IMR-90 (cell line): ENCODE measurements around the gene NCAPG2. TPM values are rescaled to one million over a fixed set of nuclear protein-coding genes. Genes with fewer than 3 reads are reported as not detected.

Experiments
- ATAC-seq: fragments of 200-7000 bp; cut with Tn5 transposase; 2 replicates; pipeline ENCODE4 v1.9.1; 2020; ENCODE audit warnings: low read depth, mild to moderate bottlenecking, moderate library complexity
- BruUV-seq: library from RNA; stranded (reverse); fragments of 400-500 nt; replicated peaks from 2 replicates; lab custom pipeline; 2021; lab: Mats Ljungman, UMichigan
- CTCF ChIA-PET: fragments of 300-600 bp; formaldehyde crosslinking; extraction: SDS; loops from one replicate; lab custom pipeline; 2021; ENCODE audit warnings: antibody characterized with exemption; lab: Yijun Ruan, JAX
- POLR2A ChIA-PET: fragments of 300-600 bp; sonication (Branson Sonifier 250); formaldehyde crosslinking; loops from one replicate; lab custom pipeline; 2022; ENCODE audit warnings: antibody characterized with exemption; ENCODE audit not compliant: unreplicated experiment; lab: Charles Lee
- DNase-seq: peaks from one replicate; pipeline ENCODE4 v3.0.0; 2013
- H2AFZ ChIP-seq: replicated peaks from 2 replicates; pipeline ENCODE3; 2013; ENCODE audit warnings: low read length, mild to moderate bottlenecking; ENCODE audit not compliant: poor library complexity
- H2AK5ac ChIP-seq: 2 replicates; pipeline ENCODE4 v1.6.1; 2013; ENCODE audit warnings: low read depth, low read length, inconsistent platforms
- H2AK9ac ChIP-seq: replicated peaks from 2 replicates; pipeline ENCODE3; 2013; ENCODE audit warnings: mild to moderate bottlenecking, low read depth, low read length, moderate library complexity; ENCODE audit not compliant: poor library complexity
- H2BK120ac ChIP-seq: 2 replicates; pipeline ENCODE4 v1.6.1; 2013; ENCODE audit warnings: low read depth, low read length, inconsistent platforms
- H2BK15ac ChIP-seq: 3 replicates; pipeline ENCODE4 v1.6.1; 2013; ENCODE audit warnings: low read depth, low read length, inconsistent platforms
- H2BK20ac ChIP-seq: 2 replicates; pipeline ENCODE4 v1.6.1; 2013; ENCODE audit warnings: low read depth, mild to moderate bottlenecking, inconsistent platforms, low read length, moderate library complexity
- H2BK5ac ChIP-seq: 2 replicates; pipeline ENCODE4 v1.6.1; 2013; ENCODE audit warnings: mild to moderate bottlenecking, low read depth, low read length, inconsistent platforms; ENCODE audit not compliant: poor library complexity, severe bottlenecking
- H3K14ac ChIP-seq: replicated peaks from 2 replicates; pipeline ENCODE4 v1.6.1; 2013; ENCODE audit warnings: low read depth, low read length, inconsistent platforms
- H3K18ac ChIP-seq: 2 replicates; pipeline ENCODE4 v1.6.1; 2013; ENCODE audit warnings: low read depth, low read length, control low read depth
- H3K23ac ChIP-seq: 2 replicates; pipeline ENCODE4 v1.6.1; 2013; ENCODE audit warnings: low read depth, low read length, inconsistent platforms
- H3K27ac ChIP-seq: 2 replicates; pipeline ENCODE4 v1.5.1; 2013; ENCODE audit warnings: mild to moderate bottlenecking, control low read depth, low read length; ENCODE audit not compliant: insufficient read depth
- H3K27me3 ChIP-seq: 2 replicates; pipeline ENCODE4 v1.6.1; 2013; ENCODE audit warnings: low read length; ENCODE audit not compliant: control insufficient read depth, insufficient read depth
- H3K36me3 ChIP-seq: 2 replicates; pipeline ENCODE4 v1.6.1; 2013; ENCODE audit warnings: low read length, mixed read lengths; ENCODE audit not compliant: control insufficient read depth, insufficient read depth
- H3K4ac ChIP-seq: 2 replicates; pipeline ENCODE4 v1.6.1; 2013; ENCODE audit warnings: low read depth, low read length, inconsistent platforms
- H3K4me1 ChIP-seq: 2 replicates; pipeline ENCODE4 v1.6.1; 2013; ENCODE audit warnings: low read length, mixed read lengths; ENCODE audit not compliant: control insufficient read depth, insufficient read depth
- H3K4me2 ChIP-seq: 2 replicates; pipeline ENCODE4 v1.6.1; 2013; ENCODE audit warnings: low read depth, mild to moderate bottlenecking, control low read depth, low read length, moderate library complexity
- H3K4me3 ChIP-seq: 2 replicates; pipeline ENCODE4 v1.5.1; 2013; ENCODE audit warnings: low read depth, mild to moderate bottlenecking, control low read depth, low read length, moderate library complexity; ENCODE audit not compliant: insufficient read depth
- H3K56ac ChIP-seq: 2 replicates; pipeline ENCODE4 v1.6.1; 2013; ENCODE audit warnings: low read length, inconsistent platforms; ENCODE audit not compliant: insufficient read depth; ENCODE audit errors: extremely low read depth
- H3K79me1 ChIP-seq, 2 experiments: 2 replicates each; pipeline ENCODE4 v1.6.1; 2013; ENCODE audit warnings: low read length in 2 of 2, inconsistent platforms in 1 of 2, low read depth in 1 of 2
- H3K9ac ChIP-seq: 2 replicates; pipeline ENCODE4 v1.6.1; 2013; ENCODE audit warnings: low read depth, low read length, control low read depth
- H3K9me1 ChIP-seq: 2 replicates; pipeline ENCODE4 v1.6.1; 2013; ENCODE audit warnings: low read length, inconsistent platforms; ENCODE audit not compliant: insufficient read depth
- H3K9me3 ChIP-seq: 2 replicates; pipeline ENCODE4 v1.6.1; 2013; ENCODE audit warnings: low read length; ENCODE audit not compliant: control insufficient read depth, insufficient read depth
- H4K20me1 ChIP-seq: 2 replicates; pipeline ENCODE4 v1.6.1; 2013; ENCODE audit warnings: low read length, inconsistent platforms; ENCODE audit not compliant: insufficient read depth
- H4K5ac ChIP-seq: 2 replicates; pipeline ENCODE4 v1.6.1; 2013; ENCODE audit warnings: mild to moderate bottlenecking, low read depth, low read length, control low read depth
- H4K8ac ChIP-seq, 2 experiments: 2 replicates each; pipeline ENCODE4 v1.6.1; 2013; ENCODE audit warnings: low read depth in 2 of 2, low read length in 2 of 2, control low read depth in 1 of 2, inconsistent platforms in 1 of 2
- H4K91ac ChIP-seq: 2 replicates; pipeline ENCODE4 v1.6.1; 2013; ENCODE audit warnings: low read depth, low read length, inconsistent platforms; ENCODE audit not compliant: insufficient read depth
- BHLHE40 ChIP-seq: fragments of 150-350 bp; IDR thresholded peaks from 2 replicates; pipeline ENCODE4 v1.6.1; 2016; ENCODE audit warnings: mild to moderate bottlenecking, low read depth, low read length
- CHD1 ChIP-seq: IDR thresholded peaks from 2 replicates; pipeline ENCODE4 v1.6.1; 2012; ENCODE audit warnings: low read depth, low read length, improper control_type of control experiment
- RCOR1 ChIP-seq: IDR thresholded peaks from 2 replicates; pipeline ENCODE4 v1.6.1; 2012; ENCODE audit warnings: mild to moderate bottlenecking, low read length, improper control_type of control experiment; ENCODE audit not compliant: insufficient replicate concordance
- SMC3 ChIP-seq: fragments of 150-350 bp; IDR thresholded peaks from 2 replicates; pipeline ENCODE4 v1.6.1; 2016; ENCODE audit warnings: low read depth, mild to moderate bottlenecking, antibody characterized with exemption, low read length, moderate library complexity
- WGBS, 2 experiments: methylation state at CpG; one replicate each; pipeline versions ENCODE4 v1.1.5 to v1.1.7; 2013; ENCODE audit warnings: missing lambda C conversion rate in 2 of 2; ENCODE audit not compliant: insufficient read length in 1 of 2; ENCODE audit errors: extremely low coverage in 2 of 2; 5-methylcytosine and 5-hydroxymethylcytosine counted together
- dilution Hi-C: fragments of 300-500 bp; cut with HindIII; formaldehyde crosslinking; loops from one replicate; pipeline ENCODE4 v1.14.3; 2018; ENCODE audit warnings: low sequenced_read_pairs; ENCODE audit not compliant: unreplicated experiment
- in situ Hi-C: fragments of 300-500 bp; cut with MboI; formaldehyde crosslinking; loops from 3 replicates; pipeline ENCODE4 v1.14.3; 2019; ENCODE audit warnings: low sequenced_read_pairs, inconsistent platforms, mixed read lengths
- intact Hi-C: fragments of 100-400 bp; cut with micrococcal nuclease; formaldehyde crosslinking; loops from 2 replicates; pipeline ENCODE4 v1.10.0; 2022
- polyA plus RNA-seq, 3 experiments: library from polyadenylated mRNA; depleted of rRNA; stranded (reverse); fragments of >200 nt; gene quantifications; 2 replicates each; pipeline ENCODE4 v1.2.3, GENCODE V29; 2012; ENCODE audit warnings: low replicate concordance in 1 of 3
- total RNA-seq: library from RNA; depleted of rRNA; stranded (reverse); fragments of >200 nt; gene quantifications from 2 replicates; pipeline ENCODE4 v1.2.3, GENCODE V29; 2012
- TF ChIP-seq, protein P1 (sequence below): conservative IDR thresholded peaks from 2 replicates; pipeline ENCODE4 v1.5.1; 2012; ENCODE audit warnings: mild to moderate bottlenecking, low read depth, low read length, improper control_type of control experiment

The NCAPG2 gene
- total and polyA plus RNA-seq, 2 of the 4 experiments (the other 2 are of a cell fraction), result 25.6 to 25.8 TPM

DNA sequence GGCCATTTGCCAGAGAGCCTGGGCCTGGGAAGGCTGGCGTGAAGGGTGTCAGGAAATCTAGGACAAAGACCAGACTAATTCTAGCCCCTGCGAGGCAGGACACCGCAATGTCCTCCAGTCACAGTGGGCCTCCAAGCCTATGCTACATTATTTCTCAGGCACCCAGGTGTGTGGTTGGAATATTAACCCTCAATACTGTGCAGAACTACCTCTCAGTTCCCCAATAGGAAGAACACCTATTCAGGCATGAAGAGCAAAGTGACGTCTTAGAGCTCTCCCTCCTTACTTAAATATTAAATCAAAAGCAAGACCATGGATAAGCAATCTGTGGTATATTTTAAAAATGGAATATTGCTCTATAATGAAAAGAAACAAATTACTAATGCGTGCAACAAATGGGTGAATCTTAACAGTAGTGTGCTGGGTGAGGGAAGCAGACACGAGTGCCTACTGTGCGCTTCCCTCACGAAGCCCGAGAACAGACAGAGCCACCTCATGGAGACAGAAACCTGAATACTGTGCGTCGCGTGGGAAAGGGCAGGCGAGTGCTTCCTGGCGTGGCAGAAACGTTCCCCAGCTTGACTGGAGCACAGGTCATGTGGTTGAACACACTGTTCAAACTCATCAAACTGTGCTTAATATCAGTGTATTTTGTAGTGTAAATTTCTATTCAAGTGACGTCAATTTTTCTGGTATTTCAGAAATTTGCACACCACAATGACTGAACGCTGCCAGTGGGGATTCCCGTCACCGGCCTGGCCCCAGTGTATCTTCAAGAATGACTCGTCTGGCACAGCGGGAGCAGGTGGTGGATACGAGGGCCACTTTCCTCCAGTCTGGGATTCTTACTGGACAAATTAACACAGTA is 101.5 kb downstream of the NCAPG2 start:
- Histone ChIP-seq H3K4ac (no peak overlapping the region), H2AFZ (no peak overlapping the region), H4K8ac (no peak overlapping the region), H2BK5ac (no peak overlapping the region), H4K20me1 (no peaks in the 10 kb centered on the region), H3K27me3 (no peaks in the 10 kb centered on the region), H2AK5ac (no peak overlapping the region), H3K4me3 (no peak overlapping the region), H3K9ac (no peak overlapping the region), H3K79me1 (no peaks in the 10 kb centered on the region), H4K5ac (no peak overlapping the region), H3K4me2 (no peak overlapping the region), H2AK9ac (no peak overlapping the region), H3K27ac (no peak overlapping the region), H3K23ac (no peak overlapping the region), H3K36me3 (peaks cover 3% of the 10 kb centered on the region; the same call in 1 of the 2 replicates), H2BK120ac (no peak overlapping the region), H4K91ac (no peak overlapping the region), H2BK20ac (no peak overlapping the region), H3K18ac (no peak overlapping the region), H3K14ac (no peak overlapping the region), H3K9me1 (no peaks in the 10 kb centered on the region; the same call in 1 of the 2 replicates), H3K9me3 (no peaks in the 10 kb centered on the region), H3K4me1 (no peaks in the 10 kb centered on the region), H2BK15ac (no peak overlapping the region), H3K56ac (no peak overlapping the region)
- dilution Hi-C loops (no loop called here), intact Hi-C loops (no loop called here), in situ Hi-C loops (no loop called here)
- ATAC-seq (no peak; the same call in 1 of the 2 replicates), DNase-seq (peak; percentile 63)
- ChIA-PET CTCF (no interaction called here), POLR2A (no interaction called here)
- no peak for TF ChIP-seq CHD1
- TF ChIP-seq RCOR1, result no peak
- no peak for TF ChIP-seq BHLHE40
- no peak for TF ChIP-seq SMC3
- TF ChIP-seq, protein P1, sequence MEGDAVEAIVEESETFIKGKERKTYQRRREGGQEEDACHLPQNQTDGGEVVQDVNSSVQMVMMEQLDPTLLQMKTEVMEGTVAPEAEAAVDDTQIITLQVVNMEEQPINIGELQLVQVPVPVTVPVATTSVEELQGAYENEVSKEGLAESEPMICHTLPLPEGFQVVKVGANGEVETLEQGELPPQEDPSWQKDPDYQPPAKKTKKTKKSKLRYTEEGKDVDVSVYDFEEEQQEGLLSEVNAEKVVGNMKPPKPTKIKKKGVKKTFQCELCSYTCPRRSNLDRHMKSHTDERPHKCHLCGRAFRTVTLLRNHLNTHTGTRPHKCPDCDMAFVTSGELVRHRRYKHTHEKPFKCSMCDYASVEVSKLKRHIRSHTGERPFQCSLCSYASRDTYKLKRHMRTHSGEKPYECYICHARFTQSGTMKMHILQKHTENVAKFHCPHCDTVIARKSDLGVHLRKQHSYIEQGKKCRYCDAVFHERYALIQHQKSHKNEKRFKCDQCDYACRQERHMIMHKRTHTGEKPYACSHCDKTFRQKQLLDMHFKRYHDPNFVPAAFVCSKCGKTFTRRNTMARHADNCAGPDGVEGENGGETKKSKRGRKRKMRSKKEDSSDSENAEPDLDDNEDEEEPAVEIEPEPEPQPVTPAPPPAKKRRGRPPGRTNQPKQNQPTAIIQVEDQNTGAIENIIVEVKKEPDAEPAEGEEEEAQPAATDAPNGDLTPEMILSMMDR, result no peak
- no TSS peak for BruUV-seq
- 85% methylated on average over 7 of the region's 22 CpGs; no CpG with 5 or more reads in 1 of the 2 experiments for WGBS, 2 experiments
